Osteoblast (primary cell): ENCODE data around the gene RNF44. TPM values are rescaled to one million over a fixed set of nuclear protein-coding genes. Genes with fewer than 3 reads are reported as not detected.
A peak's percentile ranks its signal among the peaks of the same experiment; 100 is the strongest.

Source experiments
- DNase-seq: peaks from one replicate; pipeline ENCODE4 v3.0.0; 2011; ENCODE audit warnings: low spot score, mixed read lengths; ENCODE audit not compliant: insufficient read length; ENCODE audit errors: missing footprints
- H2AFZ ChIP-seq: 2 replicates; pipeline ENCODE4 v1.6.0; 2011; ENCODE audit warnings: mild to moderate bottlenecking, low read length
- H3K27ac ChIP-seq: 2 replicates; pipeline ENCODE4 v1.5.1; 2011; ENCODE audit warnings: mild to moderate bottlenecking, low read depth, low read length, moderate library complexity
- H3K27me3 ChIP-seq: 2 replicates; pipeline ENCODE4 v1.6.0; 2012; ENCODE audit warnings: mild to moderate bottlenecking, control low read depth, inconsistent platforms, low read length, moderate library complexity; ENCODE audit not compliant: insufficient read depth
- H3K36me3 ChIP-seq: 2 replicates; pipeline ENCODE4 v1.5.1; 2011; ENCODE audit warnings: mild to moderate bottlenecking, low read length, control low read depth, moderate library complexity; ENCODE audit not compliant: insufficient read depth
- H3K4me1 ChIP-seq: 2 replicates; pipeline ENCODE4 v1.5.1; 2011; ENCODE audit warnings: mild to moderate bottlenecking, low read length, control low read depth, moderate library complexity; ENCODE audit not compliant: insufficient read depth
- H3K4me2 ChIP-seq: 2 replicates; pipeline ENCODE4 v1.6.0; 2011; ENCODE audit warnings: mild to moderate bottlenecking, low read length; ENCODE audit not compliant: insufficient read depth
- H3K4me3 ChIP-seq: fragments of 200-600 bp; sonication (generic); 3 replicates; pipeline ENCODE4 v1.5.1; 2012; ENCODE audit warnings: mild to moderate bottlenecking, low read length, inconsistent platforms; ENCODE audit not compliant: insufficient read depth
- H3K79me2 ChIP-seq: 2 replicates; pipeline ENCODE4 v1.6.0; 2012; ENCODE audit warnings: mild to moderate bottlenecking, low read length, control low read depth, inconsistent platforms; ENCODE audit not compliant: insufficient read depth
- H3K9me3 ChIP-seq: 2 replicates; pipeline ENCODE4 v1.5.1; 2011; ENCODE audit warnings: low read depth, low read length, control low read depth
- H4K20me1 ChIP-seq: 2 replicates; pipeline ENCODE4 v1.6.0; 2012; ENCODE audit warnings: mild to moderate bottlenecking, low read length, control low read depth; ENCODE audit not compliant: insufficient read depth
- total RNA-seq: library from RNA; depleted of rRNA; stranded (reverse); fragments of >200 nt; gene quantifications from 2 replicates; pipeline ENCODE4 v1.2.3, GENCODE V29; 2012
- TF ChIP-seq, protein P1 (sequence below): IDR thresholded peaks from 2 replicates; pipeline ENCODE4 v1.5.1; 2011; ENCODE audit warnings: mild to moderate bottlenecking, low read depth, low read length, moderate library complexity; ENCODE audit errors: extremely low read depth

RNF44 gene
- total RNA-seq, 1 donor: 5.4 TPM

DNA sequence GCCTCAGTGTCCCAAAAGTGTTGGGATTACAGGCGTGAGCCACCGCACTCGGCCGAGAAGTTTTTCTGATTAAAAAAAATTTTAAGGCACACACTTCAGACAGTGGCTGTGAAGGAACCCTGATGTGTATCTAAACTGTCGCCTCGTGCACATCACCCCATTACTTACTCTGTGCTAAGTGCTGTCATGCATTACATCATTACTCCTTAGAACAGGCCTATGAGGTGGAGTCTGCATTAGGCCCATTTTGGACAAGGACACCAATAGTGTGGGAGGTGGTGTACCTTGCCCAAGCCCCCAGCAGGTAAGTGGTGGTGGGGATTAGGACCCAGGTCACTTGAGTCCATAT is 8.2 kb upstream of the RNF44 start:
- TF ChIP-seq, protein P1, sequence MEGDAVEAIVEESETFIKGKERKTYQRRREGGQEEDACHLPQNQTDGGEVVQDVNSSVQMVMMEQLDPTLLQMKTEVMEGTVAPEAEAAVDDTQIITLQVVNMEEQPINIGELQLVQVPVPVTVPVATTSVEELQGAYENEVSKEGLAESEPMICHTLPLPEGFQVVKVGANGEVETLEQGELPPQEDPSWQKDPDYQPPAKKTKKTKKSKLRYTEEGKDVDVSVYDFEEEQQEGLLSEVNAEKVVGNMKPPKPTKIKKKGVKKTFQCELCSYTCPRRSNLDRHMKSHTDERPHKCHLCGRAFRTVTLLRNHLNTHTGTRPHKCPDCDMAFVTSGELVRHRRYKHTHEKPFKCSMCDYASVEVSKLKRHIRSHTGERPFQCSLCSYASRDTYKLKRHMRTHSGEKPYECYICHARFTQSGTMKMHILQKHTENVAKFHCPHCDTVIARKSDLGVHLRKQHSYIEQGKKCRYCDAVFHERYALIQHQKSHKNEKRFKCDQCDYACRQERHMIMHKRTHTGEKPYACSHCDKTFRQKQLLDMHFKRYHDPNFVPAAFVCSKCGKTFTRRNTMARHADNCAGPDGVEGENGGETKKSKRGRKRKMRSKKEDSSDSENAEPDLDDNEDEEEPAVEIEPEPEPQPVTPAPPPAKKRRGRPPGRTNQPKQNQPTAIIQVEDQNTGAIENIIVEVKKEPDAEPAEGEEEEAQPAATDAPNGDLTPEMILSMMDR: no peak
- H3K79me2 ChIP-seq: no peaks in the 10 kb centered on the region
- no peaks in the 10 kb centered on the region for H3K36me3 ChIP-seq
- H3K27me3 ChIP-seq: peaks cover 10% of the 10 kb centered on the region
- no peaks in the 10 kb centered on the region for H4K20me1 ChIP-seq
- H3K4me1 ChIP-seq: peaks cover 4% of the 10 kb centered on the region
- no peak for DNase-seq
- no peak overlapping the region for H3K4me2 ChIP-seq
- no peak overlapping the region for H2AFZ ChIP-seq
- H3K27ac ChIP-seq: no peak overlapping the region
- no peak overlapping the region for H3K4me3 ChIP-seq
- H3K9me3 ChIP-seq: no peaks in the 10 kb centered on the region

DNA sequence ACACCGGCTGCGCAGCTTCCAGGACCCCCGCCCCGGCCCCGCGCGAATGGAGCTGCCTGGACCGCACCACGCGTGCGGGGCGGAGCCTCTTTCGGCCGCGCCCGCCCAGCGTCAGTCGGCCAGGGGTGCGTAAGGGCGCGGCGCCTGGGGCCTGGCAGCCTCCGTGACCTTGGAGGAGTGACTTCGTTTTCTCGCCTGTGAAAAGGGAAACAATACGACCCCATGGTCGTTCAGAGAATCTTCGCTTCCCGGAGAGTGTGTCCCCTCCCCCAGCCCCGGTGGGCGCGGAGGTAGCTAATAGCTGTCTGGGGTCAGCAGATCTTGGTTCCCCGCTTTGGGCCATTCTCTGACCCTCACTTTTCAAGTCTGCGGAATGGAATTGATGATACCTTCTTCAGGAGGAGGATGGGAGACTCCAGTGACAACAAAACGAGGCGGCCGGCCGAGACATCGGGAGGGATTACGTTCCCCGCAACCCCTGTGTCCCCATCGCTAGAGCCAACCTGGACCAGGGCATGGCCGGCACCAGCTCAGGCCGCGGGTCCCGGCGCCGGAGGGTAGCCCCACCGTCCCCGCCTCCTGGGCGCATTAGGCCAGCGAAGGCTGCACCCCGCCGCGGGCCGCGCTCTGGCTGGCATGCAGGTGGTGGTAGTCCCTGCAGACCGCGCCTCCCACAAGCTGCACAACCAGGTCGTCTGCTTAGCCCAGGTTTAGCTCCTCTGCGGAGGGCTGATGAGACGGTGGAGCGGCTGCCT is 6.4 kb upstream of the RNF44 start:
- H4K20me1 ChIP-seq: no peaks in the 10 kb centered on the region
- H3K27me3 ChIP-seq: peaks cover 10% of the 10 kb centered on the region
- H3K9me3 ChIP-seq: no peaks in the 10 kb centered on the region
- H3K27ac ChIP-seq: no peak overlapping the region
- H3K4me3 ChIP-seq: peak overlapping the region; percentile 76
- peaks cover 5% of the 10 kb centered on the region for H3K4me1 ChIP-seq
- no peaks in the 10 kb centered on the region for H3K79me2 ChIP-seq
- H2AFZ ChIP-seq: peak overlapping the region; percentile 93
- H3K4me2 ChIP-seq: peak overlapping the region; percentile 95
- TF ChIP-seq, protein P1: no peak
- H3K36me3 ChIP-seq: no peaks in the 10 kb centered on the region
- DNase-seq: peak; percentile 86

DNA sequence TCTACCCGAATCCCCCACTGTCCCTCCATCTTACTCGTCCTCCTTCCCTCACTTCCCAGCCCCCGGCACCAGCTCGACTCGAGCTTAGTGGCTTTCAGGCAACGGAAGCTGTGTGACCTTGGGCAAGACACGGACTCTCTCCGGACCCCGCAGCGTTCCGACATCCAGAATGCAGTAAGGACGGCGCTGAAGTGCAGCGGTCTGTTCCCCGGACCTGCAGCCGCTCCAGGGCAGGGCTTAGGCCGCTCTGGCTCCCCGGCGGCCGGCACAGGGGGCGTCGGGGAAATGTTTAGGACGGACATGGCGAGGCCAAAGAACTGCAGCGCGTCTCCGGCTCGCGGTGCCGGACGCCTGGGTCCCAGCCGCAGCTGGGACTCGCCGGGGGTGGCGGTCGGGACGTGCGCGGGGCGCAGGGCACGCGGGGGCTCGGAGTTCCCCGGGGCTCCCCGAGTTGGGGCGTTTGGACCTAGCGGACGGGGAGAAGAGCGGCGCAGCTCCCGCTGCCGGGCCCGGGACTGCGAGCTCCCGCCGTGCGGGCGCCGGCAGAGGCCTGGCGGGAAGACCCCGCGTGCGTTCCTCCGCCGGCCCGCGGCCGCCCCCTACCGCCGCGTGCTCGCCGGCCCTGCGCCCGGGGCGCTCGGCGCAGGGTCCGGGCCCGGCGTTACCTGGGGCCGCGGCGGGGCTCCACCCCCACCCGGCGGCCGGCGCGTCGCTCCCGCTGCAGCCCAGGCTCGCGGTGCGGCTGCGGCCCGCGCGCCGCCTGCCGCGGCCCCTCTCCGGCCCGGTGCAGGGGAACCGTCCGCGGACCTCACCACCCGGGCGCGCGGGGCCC is 5.6 kb upstream of the RNF44 start:
- H4K20me1 ChIP-seq: no peaks in the 10 kb centered on the region
- H3K4me1 ChIP-seq: peaks cover 12% of the 10 kb centered on the region
- no peaks in the 10 kb centered on the region for H3K36me3 ChIP-seq
- peak overlapping the region; percentile 65 for H2AFZ ChIP-seq
- no peaks in the 10 kb centered on the region for H3K79me2 ChIP-seq
- peak overlapping the region; percentile 76 for H3K4me3 ChIP-seq
- peak overlapping the region; percentile 95 for H3K4me2 ChIP-seq
- TF ChIP-seq, protein P1: no peak
- H3K9me3 ChIP-seq: no peaks in the 10 kb centered on the region
- DNase-seq: peak; percentile 85
- H3K27me3 ChIP-seq: peaks cover 10% of the 10 kb centered on the region
- H3K27ac ChIP-seq: no peak overlapping the region

DNA sequence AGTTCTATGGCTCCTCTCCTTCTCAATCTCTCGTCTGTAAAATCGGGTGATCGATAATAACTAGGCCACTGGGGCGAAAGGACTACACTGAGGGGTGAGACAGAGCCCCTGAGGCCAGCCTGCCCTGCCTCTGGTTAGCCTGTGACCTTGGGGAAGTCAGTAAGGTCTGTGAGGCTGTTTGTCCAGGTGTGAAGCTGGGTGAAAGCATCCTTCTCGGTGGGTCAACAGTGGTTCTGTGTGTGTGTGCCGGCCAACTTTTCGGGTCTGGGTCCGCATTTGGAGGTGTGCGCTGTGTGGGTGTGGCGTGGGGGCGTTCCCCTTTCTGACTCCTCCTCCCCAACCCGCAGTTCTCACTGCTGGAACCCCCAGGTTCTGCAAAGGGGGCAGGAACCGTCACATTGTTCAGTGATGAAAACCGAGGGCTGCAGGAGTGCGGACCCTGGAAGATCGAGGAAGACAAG is 5.0 kb upstream of the RNF44 start:
- peak overlapping the region; percentile 65 for H2AFZ ChIP-seq
- peak overlapping the region; percentile 80 for H3K4me2 ChIP-seq

More for the DNA sequence above, 5.0 kb upstream of the RNF44 start:
- H3K27me3 ChIP-seq: peaks cover 10% of the 10 kb centered on the region
- H3K4me3 ChIP-seq: peak overlapping the region; percentile 69
- peaks cover 12% of the 10 kb centered on the region for H3K4me1 ChIP-seq
- no peaks in the 10 kb centered on the region for H3K36me3 ChIP-seq
- TF ChIP-seq, protein P1: no peak
- no peaks in the 10 kb centered on the region for H4K20me1 ChIP-seq
- H3K27ac ChIP-seq: no peak overlapping the region
- H3K79me2 ChIP-seq: no peaks in the 10 kb centered on the region
- H3K9me3 ChIP-seq: no peaks in the 10 kb centered on the region
- DNase-seq: peak; percentile 58
